HG03025 (cell line): ENCODE measurements around the gene GALNT16.
"Not testable (repeated sequence)": the region's sequence is repeated elsewhere in the genome, so short reads cannot be mapped to it uniquely, and the experiment has no call there.

Source experiments
- ATAC-seq: cut with Tn5 transposase; IDR thresholded peaks from one replicate; pipeline ENCODE4 v1.9.1; 2021; ENCODE audit warnings: mild to moderate bottlenecking, moderate library complexity; ENCODE audit not compliant: unreplicated experiment, low FRiP score

GALNT16 gene

DNA sequence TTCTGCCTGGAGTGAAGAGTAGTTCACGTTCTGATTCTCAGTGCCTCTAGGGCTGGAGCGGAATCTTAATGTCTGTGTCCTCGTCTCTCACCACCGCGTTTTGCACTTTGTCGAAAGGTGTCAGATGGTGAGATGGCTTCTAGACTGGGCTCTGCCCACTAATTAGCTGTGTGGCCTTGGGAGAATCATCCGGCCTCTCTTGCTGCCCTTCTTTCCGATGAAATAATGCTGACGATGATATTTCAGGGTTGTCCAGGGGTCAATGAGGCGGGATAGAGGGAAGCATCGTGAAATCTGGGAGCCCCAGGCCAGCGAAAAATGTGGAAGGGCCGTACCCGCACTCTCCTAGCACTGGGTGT is 811 bp upstream of the GALNT16 start:
- ATAC-seq = no peak

DNA sequence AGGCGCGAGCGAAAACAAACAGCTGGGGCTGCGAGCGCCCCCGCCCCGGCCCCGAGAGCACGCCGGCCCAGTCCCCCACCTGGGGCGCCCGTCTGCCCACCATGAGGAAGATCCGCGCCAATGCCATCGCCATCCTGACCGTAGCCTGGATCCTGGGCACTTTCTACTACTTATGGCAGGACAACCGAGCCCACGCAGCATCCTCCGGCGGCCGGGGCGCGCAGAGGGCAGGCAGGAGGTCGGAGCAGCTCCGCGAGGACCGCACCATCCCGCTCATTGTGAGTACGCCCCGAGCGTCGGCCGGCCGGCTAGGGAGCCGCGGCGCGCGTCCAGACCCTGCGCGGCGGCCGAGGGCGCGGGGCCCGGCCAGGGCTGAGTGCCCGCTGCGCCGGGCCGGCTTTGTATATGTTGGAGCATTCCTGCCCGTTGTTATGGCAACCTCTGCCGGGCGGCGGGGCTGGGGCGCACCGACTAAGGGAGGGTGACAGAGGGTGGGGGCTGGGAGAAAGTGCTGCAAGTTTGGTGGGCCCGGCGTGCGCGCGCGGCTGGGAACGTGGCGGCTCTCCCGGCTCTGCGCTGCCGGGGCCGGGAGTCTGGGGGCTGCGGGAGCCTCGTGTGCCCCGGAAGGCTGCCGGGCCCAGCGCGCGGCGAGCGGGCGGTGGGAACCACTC is 367 bp downstream of the GALNT16 start:
- ATAC-seq = no peak

DNA sequence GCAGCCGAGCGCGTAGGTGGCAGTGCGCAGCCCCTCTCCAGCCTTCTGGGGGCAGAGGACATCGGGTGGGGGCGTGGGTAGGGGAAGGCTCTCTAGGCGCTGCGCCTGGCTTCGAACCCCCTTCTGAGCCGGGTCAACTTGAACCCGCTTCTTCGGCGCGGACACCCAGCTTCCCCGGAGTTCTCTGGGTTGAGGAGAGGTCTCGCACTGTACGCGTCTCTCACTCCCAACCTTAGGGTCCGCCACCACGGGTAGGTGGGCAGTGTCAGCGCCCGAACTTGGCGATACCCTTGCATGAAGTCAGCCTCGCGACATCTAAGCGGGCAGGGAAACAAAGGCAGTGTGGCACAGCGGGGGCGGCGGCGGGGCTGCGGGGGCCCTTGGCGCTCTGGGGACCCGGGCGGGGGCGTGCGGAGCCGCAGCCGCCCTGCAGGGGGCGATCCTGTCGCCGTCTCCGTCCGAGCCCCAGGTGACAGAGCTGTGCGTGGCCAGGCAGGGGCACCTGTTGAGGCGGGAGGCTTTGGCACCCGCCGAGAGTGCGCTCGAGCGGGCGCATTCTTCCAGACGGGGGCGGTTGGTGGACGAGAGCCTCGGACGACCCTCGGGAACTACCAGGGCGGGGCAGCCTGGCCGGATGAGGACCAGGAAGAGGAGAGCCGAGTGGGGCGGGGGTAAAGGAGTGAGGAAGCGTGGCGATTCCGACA is 1.1 kb downstream of the GALNT16 start:
- no peak for ATAC-seq

DNA sequence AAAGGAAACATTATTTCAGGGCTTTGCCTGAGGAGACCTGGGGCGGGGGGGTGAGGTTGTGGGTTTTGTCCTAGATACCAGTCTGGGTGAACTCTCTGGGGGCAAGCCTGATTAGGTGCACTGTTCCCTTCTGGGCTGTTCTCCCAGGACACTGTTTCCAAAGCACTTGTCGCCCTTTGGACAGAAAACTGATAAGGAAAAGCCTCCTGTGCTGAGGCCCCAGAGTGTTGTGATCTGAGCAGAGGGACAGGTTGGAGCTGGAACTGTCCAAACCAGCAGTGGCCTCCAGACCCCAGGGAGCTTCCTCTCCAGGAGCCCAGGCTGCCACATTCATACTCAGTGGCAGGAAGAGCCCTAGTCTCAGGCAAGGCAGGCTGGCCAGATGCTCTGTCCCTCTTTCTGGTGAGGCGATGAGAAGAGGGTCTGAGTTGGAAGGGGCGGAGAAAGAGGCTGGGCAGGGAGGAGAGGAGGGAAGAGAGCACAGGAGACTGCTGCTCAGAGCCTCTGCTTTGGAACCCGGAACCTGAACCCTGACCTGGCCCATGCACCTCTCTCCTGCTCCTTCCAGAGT is 1.9 kb downstream of the GALNT16 start:
- ATAC-seq = no peak

DNA sequence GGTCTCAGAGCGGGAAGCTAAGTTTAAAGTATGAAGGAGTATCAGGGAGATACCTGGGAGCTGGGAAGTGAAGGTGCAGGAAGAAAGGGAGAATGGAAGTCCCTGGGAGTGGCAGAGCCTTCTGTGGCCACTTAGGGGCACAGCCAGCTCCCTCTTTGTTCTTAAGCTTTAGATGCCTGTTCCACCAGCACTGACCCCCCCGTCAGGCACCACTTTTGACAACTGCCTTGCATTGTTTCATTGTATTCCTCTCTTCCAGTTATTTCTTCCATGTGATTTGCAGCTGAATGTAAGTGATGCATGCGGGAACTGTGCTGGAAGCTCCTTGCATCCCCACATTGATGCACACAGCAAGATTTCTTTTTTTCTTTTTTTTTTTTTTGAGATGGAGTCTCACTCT is 2.6 kb downstream of the GALNT16 start:
- no peak for ATAC-seq

DNA sequence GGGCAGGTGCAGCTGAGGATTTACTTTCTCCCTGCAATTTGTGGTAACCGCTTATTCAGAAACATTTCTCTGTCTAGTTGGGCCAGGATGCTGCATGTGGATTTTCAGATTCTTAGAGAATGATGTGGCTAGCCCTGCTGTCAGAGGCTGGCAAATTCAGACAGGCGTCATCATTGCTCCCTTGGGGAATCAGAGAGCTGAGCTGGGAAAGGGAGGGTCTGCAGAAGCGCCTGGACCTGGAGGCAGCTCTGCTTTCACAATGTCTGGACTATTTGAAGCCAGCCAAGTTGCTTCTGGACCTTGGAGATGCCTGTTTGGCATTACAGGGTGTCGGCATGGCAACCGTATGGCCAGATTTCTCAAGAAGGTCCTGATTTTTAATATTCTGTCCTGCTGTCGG is 3.4 kb downstream of the GALNT16 start:
- no peak for ATAC-seq

DNA sequence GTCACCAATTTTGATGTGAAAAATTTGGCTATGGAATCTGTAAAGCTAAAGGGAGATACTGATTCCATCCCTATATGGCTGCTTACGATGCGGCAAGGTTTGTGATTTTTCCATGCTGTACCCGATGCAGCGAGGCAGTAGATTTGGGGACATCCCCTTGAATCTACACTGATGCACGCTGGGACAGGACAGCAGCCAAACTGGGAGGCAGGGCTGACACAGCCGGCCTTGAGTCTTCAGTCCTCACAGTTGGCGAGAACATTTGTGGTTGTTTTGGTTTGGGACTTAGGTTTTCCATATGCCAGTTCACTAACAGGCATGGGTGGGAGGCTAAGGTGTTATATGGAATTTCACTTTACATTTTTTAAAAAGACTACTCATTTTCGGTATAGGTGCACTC is 3.8 kb downstream of the GALNT16 start:
- no peak for ATAC-seq

DNA sequence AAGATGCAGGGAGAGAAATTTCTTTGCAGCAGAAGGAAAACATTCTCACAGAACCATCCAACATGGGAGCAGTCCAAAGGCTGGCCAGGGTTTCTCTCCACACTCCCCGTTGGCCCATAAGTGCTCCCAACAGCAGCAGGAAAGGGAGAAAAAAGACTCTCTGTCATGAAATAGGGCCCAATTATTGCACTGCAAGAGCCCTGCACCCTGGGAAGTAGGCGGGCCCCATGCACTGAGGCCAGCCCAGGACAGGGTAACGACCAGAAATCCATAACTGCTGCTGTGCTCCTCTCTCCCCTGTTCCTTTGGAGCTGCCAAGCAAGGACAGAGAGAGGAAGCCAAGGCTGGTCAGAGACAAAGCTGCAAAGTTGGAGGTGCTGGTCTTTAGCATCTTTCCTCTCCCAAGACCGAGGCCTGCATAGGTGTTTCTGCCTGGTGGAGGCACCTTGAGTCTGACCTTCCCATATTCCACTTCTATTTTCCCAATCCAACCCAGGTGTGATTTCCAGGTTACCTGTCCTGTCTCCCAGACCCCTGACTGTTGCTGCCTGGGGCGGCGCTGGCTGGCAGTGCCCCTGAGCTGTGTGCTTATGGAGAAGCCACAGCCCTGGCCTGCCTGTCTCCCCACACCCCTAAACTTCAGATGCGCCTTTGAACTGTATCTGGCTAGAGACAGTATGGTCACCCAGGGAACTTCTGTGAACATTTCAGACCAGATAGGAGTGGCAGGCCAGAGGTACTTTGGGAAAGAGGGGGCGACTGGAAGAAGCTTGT is 6.8 kb downstream of the GALNT16 start:
- ATAC-seq = no peak

DNA sequence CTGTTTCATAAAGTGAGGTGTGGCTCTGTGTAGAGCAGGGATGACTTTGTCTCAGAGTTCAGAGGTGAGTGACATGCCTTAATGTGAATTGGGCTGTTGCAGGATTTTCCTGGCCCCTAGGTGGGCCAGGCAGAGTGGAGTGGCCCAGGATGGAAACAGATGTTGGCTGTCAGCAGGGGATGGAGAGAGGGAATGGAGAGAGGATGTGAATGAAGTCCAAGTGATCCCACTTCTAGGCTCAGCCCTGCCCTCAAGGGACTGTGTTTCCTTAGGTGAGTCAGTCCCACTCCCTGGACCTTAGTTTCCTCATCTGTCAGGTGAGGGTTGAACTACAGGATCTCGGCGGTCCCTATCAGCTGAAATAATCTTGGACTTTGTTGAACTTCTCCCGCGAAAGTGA is 7.5 kb downstream of the GALNT16 start:
- no peak for ATAC-seq

DNA sequence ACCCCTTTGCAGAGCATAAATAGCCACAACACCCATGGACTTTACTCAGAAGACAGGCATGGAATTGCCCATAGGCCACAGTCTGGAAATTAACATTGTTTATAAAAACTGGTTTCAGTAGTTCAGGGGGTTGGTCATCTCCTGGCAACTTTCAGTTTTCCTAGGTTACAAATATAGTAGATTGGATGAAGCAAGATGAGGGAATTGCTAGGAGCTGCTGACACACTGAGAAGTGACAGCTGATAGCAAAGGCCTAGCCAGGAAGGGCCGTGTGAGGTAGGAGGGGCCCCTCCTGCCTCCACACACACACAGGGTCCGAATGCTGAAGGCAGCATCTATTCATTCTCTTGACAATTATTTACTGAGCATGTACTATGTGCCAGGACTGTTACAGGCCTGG is 8.3 kb downstream of the GALNT16 start:
- no peak for ATAC-seq

DNA sequence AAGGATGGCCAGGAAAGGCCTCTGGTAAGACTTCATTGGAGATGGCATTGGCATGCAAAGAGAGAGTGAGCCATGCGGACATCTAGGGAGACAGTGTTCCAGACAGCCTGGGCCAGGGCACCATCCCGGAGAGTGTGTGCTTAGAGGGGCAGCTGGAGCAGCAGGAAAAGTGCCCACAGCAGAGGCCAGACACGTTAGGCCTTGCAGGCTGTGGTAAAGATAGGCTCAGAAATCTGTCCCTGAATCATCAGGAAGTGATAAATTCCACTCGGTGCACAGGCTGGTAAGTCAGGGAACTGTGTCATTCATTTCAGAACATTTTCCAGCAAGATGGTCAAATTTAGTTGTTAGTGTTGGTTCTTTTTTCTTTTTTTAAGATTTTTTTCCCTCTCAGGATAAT is 8.8 kb downstream of the GALNT16 start:
- ATAC-seq = no peak

DNA sequence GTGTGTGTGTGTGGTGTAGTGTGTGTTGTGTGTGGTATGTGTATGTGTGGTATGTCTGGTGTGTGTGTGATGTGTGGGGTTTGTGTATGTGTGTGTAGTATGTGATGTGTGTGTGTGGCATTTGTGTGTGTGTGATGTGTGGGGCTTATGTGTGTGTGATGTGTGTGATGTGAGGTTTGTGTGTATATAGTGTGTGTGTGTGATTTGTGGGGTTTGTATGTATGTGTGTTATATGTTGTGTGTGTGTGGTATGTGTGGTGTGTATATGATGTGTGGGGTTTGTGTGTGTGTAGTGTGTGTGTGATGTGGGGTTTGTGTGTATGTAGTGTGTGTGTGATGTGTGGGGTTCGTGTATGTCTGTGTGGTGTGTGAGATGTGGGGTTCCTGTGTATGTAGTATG is 9.4 kb downstream of the GALNT16 start:
- no peak for ATAC-seq

DNA sequence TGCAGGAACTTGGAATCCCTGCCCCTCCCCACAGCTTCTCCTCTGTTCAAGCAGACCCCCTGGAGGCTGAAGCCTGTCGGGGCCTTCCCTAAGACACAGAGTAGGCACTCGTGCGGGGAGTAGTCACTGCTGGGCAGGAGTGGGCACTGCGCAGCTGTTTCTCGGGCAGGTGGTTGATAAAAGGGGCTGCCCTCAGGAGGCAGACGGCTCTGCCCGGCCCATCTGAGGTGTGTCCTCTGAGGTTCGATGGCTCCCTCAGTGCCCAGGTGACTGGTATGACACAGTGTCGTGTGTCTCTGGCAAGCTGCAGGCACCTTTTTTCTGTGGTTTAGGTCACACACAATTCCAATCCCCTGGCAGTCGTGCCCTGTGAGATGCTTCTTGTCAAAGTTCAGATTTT is 10.1 kb downstream of the GALNT16 start:
- ATAC-seq = no peak

DNA sequence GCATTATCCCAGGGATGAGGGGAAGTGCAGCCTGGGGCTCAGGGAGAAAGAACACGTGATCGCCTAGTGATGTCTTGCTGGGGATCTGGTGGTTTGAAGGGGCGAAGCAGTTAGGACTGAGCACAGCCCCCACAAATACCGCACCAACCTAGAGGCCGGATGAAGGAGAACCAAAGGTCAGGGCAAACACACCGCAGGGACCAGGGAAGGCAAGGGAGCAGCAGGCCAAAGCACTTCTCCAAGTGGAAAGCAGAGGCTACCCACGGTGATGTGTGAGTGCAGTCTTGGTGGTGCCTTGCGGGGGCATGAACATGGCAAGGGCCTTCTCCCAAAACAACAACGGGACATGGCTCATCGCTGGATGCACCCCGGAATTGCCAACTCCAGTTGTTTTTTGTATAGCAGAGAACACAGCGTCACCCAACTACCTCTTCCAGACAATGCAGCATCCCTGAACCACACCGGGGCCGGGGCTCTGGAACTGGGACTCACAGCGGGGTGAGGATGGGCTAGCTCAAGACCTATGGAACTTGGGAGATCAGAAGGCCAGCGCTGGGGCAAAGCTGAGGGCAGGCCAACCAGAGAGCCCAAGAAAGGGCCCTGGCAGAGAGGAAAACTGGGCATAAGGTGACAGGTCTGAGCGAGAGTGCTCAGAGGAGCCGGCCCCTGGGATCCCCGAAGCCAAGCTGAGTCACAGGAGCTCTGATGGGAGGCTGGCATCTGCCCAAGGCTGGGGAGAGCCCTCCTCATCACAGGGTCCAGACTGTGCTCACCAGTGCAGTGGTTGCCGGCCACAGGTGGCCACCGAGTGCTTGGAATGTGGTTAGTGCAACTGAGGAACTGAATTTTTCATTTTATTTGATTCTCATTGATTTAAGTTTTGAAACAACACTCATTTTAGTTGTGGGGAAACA is 11.1 kb downstream of the GALNT16 start:
- ATAC-seq = no peak

DNA sequence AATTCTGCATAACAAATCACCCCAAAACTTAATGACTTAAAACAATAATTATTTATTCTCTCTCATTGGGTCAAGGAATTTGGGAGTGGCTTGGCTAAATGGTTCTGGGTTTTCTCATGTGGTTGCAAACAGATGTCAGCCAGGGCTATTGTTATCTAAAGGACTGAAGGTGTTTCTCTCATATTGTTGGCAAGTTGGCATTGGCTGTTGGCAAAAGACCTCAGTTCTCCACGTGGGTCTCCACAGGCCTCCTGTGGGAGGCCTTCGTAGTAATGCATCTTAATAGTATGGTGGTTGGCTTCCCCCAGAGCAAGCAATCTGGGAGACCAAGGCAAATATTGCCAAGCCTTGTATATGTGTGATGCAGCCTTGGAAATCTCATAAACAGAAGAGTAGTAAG is 14.4 kb downstream of the GALNT16 start:
- no peak for ATAC-seq

DNA sequence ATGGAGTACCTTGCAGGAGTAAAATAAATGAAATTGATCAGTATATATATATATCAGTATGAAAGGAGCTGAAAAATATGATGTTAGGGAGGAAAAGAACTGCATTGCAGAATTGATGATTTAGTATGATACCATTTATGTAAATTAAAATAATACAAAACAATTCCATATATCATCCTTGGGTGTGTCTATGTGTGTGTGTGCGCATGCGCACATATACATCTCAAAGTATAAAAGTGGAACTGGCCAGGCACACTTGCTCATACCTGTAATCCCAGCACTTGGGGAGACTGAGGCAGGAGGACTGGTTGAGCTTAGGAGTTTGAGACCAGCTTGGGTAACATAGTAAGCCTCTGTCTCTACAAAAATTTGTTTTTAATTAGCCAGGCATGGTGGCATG is 15.4 kb downstream of the GALNT16 start:
- no peak for ATAC-seq

DNA sequence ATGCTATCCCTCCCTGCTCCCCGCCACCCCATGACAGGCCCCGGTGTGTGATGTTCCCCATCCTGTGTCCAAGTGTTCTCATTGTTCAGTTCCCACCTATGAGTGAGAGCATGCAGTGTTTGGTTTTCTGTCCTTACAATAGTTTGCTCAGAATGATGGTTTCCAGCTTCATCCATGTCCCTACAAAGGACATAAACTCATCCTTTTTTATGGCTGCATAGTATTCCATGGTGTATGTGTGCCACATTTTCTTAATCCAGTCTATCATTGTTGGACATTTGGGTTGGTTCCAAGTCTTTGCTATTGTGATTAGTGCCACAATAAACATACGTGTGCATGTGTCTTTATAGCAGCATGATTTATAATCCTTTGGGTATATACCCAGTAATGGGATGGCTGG is 17.4 kb downstream of the GALNT16 start:
- not testable (repeated sequence) for ATAC-seq

DNA sequence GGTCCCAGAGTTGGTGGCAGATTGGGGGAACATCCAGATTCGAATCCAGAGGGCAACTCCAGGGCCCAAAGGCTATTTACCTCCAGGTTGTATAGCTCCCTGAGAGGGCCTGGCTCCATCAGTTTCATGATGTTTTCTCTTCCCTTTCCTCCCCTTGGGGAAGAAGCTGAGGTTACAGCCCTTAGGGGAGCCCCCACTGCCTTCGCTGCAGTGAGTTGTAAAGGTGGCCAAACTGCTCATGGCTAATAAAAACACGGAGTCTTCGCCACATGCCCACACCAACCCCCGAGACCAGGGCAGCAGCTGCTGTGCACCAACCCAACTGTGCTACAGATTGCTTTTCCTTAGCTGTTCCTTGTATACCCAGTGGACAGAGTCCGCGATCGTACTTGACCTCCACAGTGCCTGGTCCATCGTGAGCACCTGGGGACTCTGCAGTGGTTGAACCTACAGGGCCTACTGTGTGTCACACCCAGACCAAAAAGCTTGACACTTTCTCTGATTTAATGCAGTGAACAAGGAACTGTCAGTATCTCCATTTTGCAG is 20.9 kb downstream of the GALNT16 start:
- ATAC-seq = no peak

DNA sequence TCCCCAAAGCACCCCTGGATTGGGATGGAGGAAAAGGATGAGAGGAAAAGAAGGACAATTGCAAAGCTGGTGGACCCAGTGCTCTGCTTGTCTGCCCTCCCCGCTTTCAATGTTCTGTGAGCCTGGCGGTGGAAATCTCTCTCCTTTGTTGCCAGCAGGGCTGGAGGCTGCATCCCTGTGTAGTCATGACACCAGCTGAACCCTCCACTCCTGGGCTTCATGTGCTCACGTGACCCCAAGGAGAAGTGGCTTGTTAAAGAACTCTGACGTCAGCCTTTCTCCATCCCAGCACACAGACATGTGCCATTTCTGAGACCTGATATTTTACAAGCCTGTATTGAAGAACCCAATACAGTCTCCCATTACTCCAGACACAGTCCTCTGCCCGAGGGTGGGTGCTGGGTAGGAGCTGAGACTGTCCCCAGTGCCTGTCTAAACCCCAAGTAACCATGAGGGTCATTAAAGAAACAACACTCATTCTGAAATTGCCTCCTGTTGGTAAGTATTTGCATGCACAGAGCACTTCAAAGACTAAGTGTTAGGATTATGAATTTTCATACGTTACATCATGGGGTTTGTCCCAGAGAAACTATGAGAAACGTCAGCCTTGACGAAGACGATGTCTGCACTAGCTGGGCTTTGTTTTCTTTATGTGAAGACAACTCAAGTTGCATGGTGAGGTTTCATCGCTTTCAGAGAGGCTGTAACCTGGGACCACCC is 21.7 kb downstream of the GALNT16 start:
- no peak for ATAC-seq

DNA sequence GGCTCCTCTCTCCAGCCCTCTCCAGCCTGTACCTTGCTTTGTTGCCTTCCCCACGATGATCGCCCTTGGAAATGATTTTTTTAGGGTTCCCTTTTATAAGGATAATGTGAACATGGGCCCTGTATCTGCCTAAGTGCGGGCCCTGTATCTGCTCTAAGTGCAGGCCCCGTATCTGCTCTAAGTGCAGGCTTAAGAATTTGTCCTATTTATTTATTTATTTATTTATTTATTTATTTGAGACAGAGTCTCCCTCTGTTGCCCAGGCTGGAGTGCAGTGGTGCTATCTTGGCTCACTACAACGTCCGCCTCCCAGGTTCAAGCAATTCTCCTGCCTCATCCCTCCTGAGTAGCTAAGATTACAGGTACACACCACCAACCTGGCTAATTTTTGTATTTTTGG is 22.5 kb downstream of the GALNT16 start:
- ATAC-seq = no peak
